GM18508 (cell line): ENCODE measurements around the gene RUFY1.
A peak's percentile ranks its signal among the peaks of the same experiment; 100 is the strongest.

Experiments used
- ATAC-seq: cut with Tn5 transposase; IDR thresholded peaks from one replicate; pipeline ENCODE4 v1.9.1; 2021; ENCODE audit warnings: moderate number of reproducible peaks; ENCODE audit not compliant: insufficient read depth, unreplicated experiment

RUFY1 gene

GRCh38 chr5:179657302-179658178 lies 107.2 kb downstream of the RUFY1 start:
- ATAC-seq = peak; percentile 52

GRCh38 chr5:179658179-179658856 lies 108.0 kb downstream of the RUFY1 start:
- ATAC-seq = peak; percentile 25
